GM18517 (cell line): ENCODE measurements around the gene C11orf65.
"Not testable (repeated sequence)": the region's sequence is repeated elsewhere in the genome, so short reads cannot be mapped to it uniquely, and the experiment has no call there.

ENCODE experiments used
- ATAC-seq: cut with Tn5 transposase; IDR thresholded peaks from one replicate; pipeline ENCODE4 v1.9.1; 2021; ENCODE audit warnings: mild to moderate bottlenecking, moderate library complexity; ENCODE audit not compliant: unreplicated experiment

The C11orf65 gene

GRCh38 chr11:108373505-108373904 lies 93.8 kb downstream of the C11orf65 start:
- not testable (repeated sequence) for ATAC-seq

GRCh38 chr11:108370990-108371389 lies 96.3 kb downstream of the C11orf65 start:
- no peak for ATAC-seq

- ATAC-seq, result no peak
Measured at GRCh38 chr11:108370315-108370714, 97.0 kb downstream of the C11orf65 start.

DNA sequence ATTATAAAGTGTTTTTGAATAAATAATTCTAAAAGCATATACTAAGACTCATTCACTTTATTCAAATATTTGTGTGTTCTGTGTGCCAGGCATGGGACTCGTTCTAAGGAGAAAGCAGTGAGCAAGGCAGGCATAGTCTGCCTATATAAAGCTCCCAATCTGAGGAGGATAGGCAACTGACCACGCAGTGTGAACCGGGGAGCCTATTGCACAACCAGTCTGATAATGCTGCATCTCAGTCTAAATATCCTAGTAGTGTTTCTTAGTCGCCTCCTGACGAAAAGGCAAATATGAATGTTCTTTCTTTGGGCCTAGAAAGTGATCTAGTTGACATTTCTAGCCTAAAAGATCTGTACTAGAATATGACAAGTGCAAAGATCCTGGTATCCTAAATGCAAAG lies 98.3 kb downstream of the C11orf65 start:
- no peak for ATAC-seq

DNA sequence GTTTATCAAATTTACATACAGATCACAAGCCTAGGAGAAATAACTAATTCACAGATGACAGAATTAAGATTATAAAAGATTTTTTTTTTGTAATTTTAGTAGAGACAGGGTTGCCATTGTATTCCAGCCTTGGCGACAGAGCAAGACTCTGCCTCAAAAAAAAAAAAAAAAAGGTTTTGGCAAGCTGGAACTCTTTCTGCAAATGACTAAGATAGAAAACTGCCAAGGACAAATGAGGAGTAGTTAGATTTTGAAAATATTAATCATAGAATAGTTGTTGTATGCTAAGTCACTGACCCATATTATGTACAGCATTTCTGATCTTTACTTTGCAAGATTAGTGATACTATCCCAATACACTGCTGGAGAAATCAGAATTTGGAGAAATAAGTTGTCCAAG lies 99.2 kb downstream of the C11orf65 start:
- no peak for ATAC-seq

- ATAC-seq, result no peak
Measured at GRCh38 chr11:108364159-108364558, 103.2 kb downstream of the C11orf65 start.

DNA sequence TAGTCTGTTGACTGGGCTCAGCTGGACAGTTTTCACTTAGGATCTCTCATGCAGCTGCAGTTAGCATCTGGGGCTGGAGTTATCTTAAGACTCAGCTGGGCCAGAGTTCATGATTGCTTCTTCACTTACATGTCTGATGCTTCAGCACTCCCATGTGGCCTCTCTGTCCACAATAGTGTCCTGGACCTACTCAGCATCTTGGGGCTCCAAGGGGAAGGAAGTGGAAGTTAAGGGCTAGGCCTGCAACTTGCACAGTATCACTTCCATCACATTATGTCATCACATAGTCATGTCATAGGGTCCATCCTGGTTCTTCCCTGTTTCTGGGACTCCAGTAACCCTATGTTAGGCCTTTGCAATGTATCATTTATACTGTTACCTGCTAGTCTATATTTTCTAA lies 115.9 kb downstream of the C11orf65 start:
- ATAC-seq, result no peak

DNA sequence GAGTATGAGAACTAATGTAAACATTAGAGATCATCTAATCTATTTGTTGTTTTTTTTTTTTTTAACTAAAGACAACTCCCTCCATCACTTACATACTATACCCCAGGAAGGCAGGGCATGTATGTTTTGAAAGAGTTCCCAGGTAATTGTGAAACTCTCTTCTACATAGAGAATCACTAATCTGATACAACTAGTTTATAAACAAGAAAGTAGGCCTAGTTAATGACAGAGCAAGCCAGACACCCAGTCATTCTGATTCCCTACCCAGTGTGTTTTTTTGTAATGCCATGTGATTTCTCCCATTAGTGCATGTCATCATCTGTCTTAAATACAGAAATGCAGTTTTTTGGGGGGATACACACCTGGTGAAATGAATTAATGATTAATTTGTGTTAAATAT lies 120.9 kb downstream of the C11orf65 start:
- ATAC-seq, result no peak

DNA sequence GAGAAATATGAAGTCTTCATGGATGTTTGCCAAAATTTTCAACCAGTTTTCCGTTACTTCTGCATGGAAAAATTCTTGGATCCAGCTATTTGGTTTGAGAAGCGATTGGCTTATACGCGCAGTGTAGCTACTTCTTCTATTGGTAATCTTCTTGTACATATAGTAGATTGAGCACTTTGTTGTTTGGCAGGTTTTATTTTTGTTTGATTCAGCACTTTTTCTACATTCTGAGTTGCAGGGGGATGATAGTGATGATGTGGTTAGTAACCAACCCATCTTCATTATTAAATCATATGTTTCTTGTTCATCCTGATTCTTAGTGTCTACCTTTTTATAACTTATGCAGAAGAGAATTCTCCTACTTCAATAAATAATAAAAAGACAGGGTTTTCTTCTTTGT lies 121.6 kb downstream of the C11orf65 start:
- ATAC-seq, result no peak

GRCh38 chr11:108343714-108344113 lies 123.6 kb downstream of the C11orf65 start:
- no peak for ATAC-seq

GRCh38 chr11:108341654-108342053 lies 125.7 kb downstream of the C11orf65 start:
- no peak for ATAC-seq

GRCh38 chr11:108340973-108341372 lies 126.4 kb downstream of the C11orf65 start:
- ATAC-seq, result no peak

- ATAC-seq, result no peak
Measured at GRCh38 chr11:108338750-108339149, 128.6 kb downstream of the C11orf65 start.

DNA sequence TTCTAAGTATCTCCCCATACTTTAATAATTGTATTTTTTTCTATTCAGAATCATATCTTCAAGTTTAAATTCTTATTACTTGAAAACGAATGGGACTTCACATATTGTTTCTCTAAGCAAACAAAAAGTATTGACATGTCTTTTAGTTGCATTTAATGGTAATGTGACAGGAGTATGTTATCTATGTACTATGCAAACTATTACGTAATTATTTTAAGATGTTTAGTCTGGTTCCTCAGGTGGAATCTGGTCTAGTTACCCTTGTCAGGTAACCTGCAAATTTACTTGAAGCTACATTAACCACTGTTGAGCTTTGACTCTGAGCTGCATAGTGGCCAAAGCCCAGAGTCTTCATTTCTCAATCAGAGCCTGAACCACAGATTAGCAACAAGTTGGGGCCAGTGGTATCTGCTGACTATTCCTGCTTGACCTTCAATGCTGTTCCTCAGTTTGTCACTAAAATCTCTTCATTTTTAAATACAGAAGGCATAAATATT lies 133.9 kb downstream of the C11orf65 start:
- no peak for ATAC-seq
